ENCODE results near the gene RASSF3.

DNA sequence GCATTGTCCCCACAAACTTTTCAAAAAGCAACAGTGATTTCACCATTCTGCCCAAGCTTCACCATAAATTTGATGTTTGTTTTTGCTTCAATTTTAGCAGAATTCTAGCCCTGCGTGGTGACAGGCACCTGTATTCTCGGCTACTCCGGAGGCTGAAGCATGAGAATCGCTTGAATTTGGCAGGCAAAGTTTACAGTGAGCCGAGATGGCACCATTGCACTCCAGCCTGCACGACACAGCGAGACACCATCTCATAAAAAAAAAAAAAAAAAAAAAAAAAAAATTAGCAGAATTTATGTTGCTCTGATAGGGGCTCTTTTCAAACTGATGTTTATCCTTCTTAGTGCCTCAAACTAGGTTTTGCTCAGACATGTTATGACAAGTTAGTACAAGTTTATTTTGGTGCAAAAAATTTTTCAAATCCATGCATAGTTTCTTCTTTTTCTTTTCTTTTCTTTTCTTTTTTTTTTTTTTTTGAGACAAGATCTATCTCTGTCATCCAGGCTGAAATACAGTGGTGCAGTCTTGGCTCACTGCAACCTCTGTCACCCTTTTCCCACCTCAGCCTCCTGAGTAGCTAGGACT, 24.3 kb downstream of the RASSF3 start:
- TF ChIP-seq, protein P1, sequence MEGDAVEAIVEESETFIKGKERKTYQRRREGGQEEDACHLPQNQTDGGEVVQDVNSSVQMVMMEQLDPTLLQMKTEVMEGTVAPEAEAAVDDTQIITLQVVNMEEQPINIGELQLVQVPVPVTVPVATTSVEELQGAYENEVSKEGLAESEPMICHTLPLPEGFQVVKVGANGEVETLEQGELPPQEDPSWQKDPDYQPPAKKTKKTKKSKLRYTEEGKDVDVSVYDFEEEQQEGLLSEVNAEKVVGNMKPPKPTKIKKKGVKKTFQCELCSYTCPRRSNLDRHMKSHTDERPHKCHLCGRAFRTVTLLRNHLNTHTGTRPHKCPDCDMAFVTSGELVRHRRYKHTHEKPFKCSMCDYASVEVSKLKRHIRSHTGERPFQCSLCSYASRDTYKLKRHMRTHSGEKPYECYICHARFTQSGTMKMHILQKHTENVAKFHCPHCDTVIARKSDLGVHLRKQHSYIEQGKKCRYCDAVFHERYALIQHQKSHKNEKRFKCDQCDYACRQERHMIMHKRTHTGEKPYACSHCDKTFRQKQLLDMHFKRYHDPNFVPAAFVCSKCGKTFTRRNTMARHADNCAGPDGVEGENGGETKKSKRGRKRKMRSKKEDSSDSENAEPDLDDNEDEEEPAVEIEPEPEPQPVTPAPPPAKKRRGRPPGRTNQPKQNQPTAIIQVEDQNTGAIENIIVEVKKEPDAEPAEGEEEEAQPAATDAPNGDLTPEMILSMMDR (IDR thresholded peaks at IDR 0.05; ENCODE audit: poor library complexity, severe bottlenecking), result no peak
- no peak for TF ChIP-seq POLR2AphosphoS5 (IDR thresholded peaks at IDR 0.05)
- TF ChIP-seq TAF1 (IDR thresholded peaks at IDR 0.05; ENCODE audit: low read depth), result no peak
- no peak for TF ChIP-seq EZH2 (IDR thresholded peaks at IDR 0.05; ENCODE audit: borderline replicate concordance, insufficient read depth, low read length, poor library complexity, severe bottlenecking)
- TF ChIP-seq, protein P2, sequence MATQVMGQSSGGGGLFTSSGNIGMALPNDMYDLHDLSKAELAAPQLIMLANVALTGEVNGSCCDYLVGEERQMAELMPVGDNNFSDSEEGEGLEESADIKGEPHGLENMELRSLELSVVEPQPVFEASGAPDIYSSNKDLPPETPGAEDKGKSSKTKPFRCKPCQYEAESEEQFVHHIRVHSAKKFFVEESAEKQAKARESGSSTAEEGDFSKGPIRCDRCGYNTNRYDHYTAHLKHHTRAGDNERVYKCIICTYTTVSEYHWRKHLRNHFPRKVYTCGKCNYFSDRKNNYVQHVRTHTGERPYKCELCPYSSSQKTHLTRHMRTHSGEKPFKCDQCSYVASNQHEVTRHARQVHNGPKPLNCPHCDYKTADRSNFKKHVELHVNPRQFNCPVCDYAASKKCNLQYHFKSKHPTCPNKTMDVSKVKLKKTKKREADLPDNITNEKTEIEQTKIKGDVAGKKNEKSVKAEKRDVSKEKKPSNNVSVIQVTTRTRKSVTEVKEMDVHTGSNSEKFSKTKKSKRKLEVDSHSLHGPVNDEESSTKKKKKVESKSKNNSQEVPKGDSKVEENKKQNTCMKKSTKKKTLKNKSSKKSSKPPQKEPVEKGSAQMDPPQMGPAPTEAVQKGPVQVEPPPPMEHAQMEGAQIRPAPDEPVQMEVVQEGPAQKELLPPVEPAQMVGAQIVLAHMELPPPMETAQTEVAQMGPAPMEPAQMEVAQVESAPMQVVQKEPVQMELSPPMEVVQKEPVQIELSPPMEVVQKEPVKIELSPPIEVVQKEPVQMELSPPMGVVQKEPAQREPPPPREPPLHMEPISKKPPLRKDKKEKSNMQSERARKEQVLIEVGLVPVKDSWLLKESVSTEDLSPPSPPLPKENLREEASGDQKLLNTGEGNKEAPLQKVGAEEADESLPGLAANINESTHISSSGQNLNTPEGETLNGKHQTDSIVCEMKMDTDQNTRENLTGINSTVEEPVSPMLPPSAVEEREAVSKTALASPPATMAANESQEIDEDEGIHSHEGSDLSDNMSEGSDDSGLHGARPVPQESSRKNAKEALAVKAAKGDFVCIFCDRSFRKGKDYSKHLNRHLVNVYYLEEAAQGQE (IDR thresholded peaks at IDR 0.05; ENCODE audit: borderline replicate concordance), result no peak
- no peak for TF ChIP-seq RAD21 (conservative IDR thresholded peaks at IDR 0.05)
- no peak for TF ChIP-seq MXI1 (conservative IDR thresholded peaks at IDR 0.05; ENCODE audit: poor library complexity, severe bottlenecking)

Data from neural cell (in vitro differentiated cells).